ENCODE measurements around the gene ATG16L2. TPM values are rescaled to one million over a fixed set of nuclear protein-coding genes. Genes with fewer than 3 reads are reported as not detected.

Gene ATG16L2
- total and polyA plus RNA-seq, 2 of the 4 experiments (the other 2 are of a cell fraction), result 1.3 to 12.7 TPM

- Histone ChIP-seq H3K4me1 (ENCODE audit: control insufficient read depth, insufficient read depth, low read length) (peaks cover 15% of the 10 kb centered on the region), H3K56ac (ENCODE audit: extremely low read depth, insufficient read depth, low read length) (peak within 1 kb of the TSS; percentile 71), H2AFZ (replicated peaks; ENCODE audit: low read length, poor library complexity) (peak within 1 kb of the TSS; percentile 99), H3K9me1 (ENCODE audit: insufficient read depth, low read length) (peaks cover 17% of the 10 kb centered on the region), H2AK9ac (replicated peaks; ENCODE audit: low read depth, low read length, poor library complexity) (peak within 1 kb of the TSS; percentile 97), H3K9ac (ENCODE audit: low read depth, low read length) (peak within 1 kb of the TSS; percentile 63), H3K27me3 (ENCODE audit: control insufficient read depth, insufficient read depth, low read length) (no peaks in the 10 kb centered on the region), H2BK120ac (ENCODE audit: low read depth, low read length) (peak within 1 kb of the TSS; percentile 96), H4K8ac (ENCODE audit: low read depth in 2 of 2, low read length in 2 of 2) (peak within 1 kb of the TSS; percentile 20 to 97), H3K4me3 (ENCODE audit: insufficient read depth, low read depth, low read length) (peak within 1 kb of the TSS; percentile 68), H3K23ac (ENCODE audit: low read depth, low read length) (peak within 1 kb of the TSS; percentile 92), H4K20me1 (ENCODE audit: insufficient read depth, low read length) (peaks cover 6% of the 10 kb centered on the region; the same call in 1 of the 2 replicates), H3K9me3 (ENCODE audit: control insufficient read depth, insufficient read depth, low read length) (no peaks in the 10 kb centered on the region), H3K36me3 (ENCODE audit: control insufficient read depth, insufficient read depth, low read length) (no peaks in the 10 kb centered on the region), H3K18ac (ENCODE audit: low read depth, low read length) (peak within 1 kb of the TSS; percentile 72), H2BK5ac (ENCODE audit: low read depth, low read length, poor library complexity, severe bottlenecking) (peak within 1 kb of the TSS; percentile 86), H4K5ac (ENCODE audit: low read depth, low read length) (peak within 1 kb of the TSS; percentile 84), H3K79me1 (ENCODE audit: low read depth in 1 of 2, low read length in 2 of 2) (peaks cover 0 to 12% of the 10 kb centered on the region in 2 experiments; a peak in 1 of 4 replicates), H2BK15ac (ENCODE audit: low read depth, low read length) (peak within 1 kb of the TSS; percentile 86; the same call in 2 of the 3 replicates), H2AK5ac (ENCODE audit: low read depth, low read length) (peak within 1 kb of the TSS; percentile 61; the same call in 1 of the 2 replicates), H4K91ac (ENCODE audit: insufficient read depth, low read depth, low read length) (peak within 1 kb of the TSS; percentile 97), H3K14ac (replicated peaks; ENCODE audit: low read depth, low read length) (peak within 1 kb of the TSS; percentile 96), H3K27ac (ENCODE audit: insufficient read depth, low read length) (peak within 1 kb of the TSS; percentile 82), H3K4ac (ENCODE audit: low read depth, low read length) (peak within 1 kb of the TSS; percentile 96), H3K4me2 (ENCODE audit: low read depth, low read length) (peak within 1 kb of the TSS; percentile 84), H2BK20ac (ENCODE audit: low read depth, low read length) (peak within 1 kb of the TSS; percentile 88)
- 0% methylated on average over 15 of the region's 55 CpGs; no CpG with 5 or more reads in 1 of the 2 experiments for WGBS, 2 experiments (ENCODE audit: extremely low coverage in 2 of 2, insufficient read length in 1 of 2)
- peak; percentile 97 for ATAC-seq (ENCODE audit: low read depth)
- ChIA-PET CTCF (interaction anchor here (0.6 to 2.3 kb wide), 13 partner anchors 18 to 384 kb away, joined by 3 to 15 read pairs (median 3); no protein-coding TSS in a partner anchor), POLR2A (ENCODE audit: unreplicated experiment) (interaction anchor here (0.6 to 0.7 kb wide), 4 partner anchors 18 to 334 kb away, joined by 3 to 14 read pairs (median 4); no protein-coding TSS in a partner anchor)
- peak; percentile 94 for DNase-seq
- in situ Hi-C loops (cut with MboI; ENCODE audit: low sequenced_read_pairs) (loop anchor here (5.0 kb wide), 1 partner anchor 71 kb away; no protein-coding TSS in a partner anchor), dilution Hi-C loops (cut with HindIII; ENCODE audit: low sequenced_read_pairs, unreplicated experiment) (no loop called here), intact Hi-C loops (cut with micrococcal nuclease) (loop anchor here (1.0 kb wide), 1 partner anchor 68 kb away; no protein-coding TSS in a partner anchor)
- no TSS peak for BruUV-seq (replicated peaks)
- TF ChIP-seq FOS (IDR thresholded peaks at IDR 0.05; ENCODE audit: low read depth, low read length) (peak; percentile 60; the same call in 1 of the 2 replicates), RCOR1 (IDR thresholded peaks at IDR 0.05; ENCODE audit: insufficient replicate concordance, low read length) (no peak), POLR2A (IDR thresholded peaks at IDR 0.05; ENCODE audit: low read depth, low read length) (no peak; the same call in 1 of the 2 replicates), MAFK (IDR thresholded peaks at IDR 0.05; ENCODE audit: low read depth, low read length) (no peak), CEBPB (IDR thresholded peaks at IDR 0.05; ENCODE audit: low read depth, low read length) (no peak), BHLHE40 (IDR thresholded peaks at IDR 0.05; ENCODE audit: low read depth, low read length) (peak; percentile 91), CHD1 (IDR thresholded peaks at IDR 0.05; ENCODE audit: low read depth, low read length) (no peak), MAZ (IDR thresholded peaks at IDR 0.05; ENCODE audit: borderline replicate concordance, low read depth, low read length) (peak; percentile 71; the same call in 1 of the 2 replicates), NFE2L2 (IDR thresholded peaks at IDR 0.05; ENCODE audit: low read depth, low read length) (0 out of 2 replicates have a peak, but pooled peaks have one; percentile 22)
- TF ChIP-seq, protein P1, sequence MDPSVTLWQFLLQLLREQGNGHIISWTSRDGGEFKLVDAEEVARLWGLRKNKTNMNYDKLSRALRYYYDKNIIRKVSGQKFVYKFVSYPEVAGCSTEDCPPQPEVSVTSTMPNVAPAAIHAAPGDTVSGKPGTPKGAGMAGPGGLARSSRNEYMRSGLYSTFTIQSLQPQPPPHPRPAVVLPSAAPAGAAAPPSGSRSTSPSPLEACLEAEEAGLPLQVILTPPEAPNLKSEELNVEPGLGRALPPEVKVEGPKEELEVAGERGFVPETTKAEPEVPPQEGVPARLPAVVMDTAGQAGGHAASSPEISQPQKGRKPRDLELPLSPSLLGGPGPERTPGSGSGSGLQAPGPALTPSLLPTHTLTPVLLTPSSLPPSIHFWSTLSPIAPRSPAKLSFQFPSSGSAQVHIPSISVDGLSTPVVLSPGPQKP (IDR thresholded peaks at IDR 0.05; ENCODE audit: borderline replicate concordance, low read depth, low read length), result no peak
- TF ChIP-seq, protein P2, sequence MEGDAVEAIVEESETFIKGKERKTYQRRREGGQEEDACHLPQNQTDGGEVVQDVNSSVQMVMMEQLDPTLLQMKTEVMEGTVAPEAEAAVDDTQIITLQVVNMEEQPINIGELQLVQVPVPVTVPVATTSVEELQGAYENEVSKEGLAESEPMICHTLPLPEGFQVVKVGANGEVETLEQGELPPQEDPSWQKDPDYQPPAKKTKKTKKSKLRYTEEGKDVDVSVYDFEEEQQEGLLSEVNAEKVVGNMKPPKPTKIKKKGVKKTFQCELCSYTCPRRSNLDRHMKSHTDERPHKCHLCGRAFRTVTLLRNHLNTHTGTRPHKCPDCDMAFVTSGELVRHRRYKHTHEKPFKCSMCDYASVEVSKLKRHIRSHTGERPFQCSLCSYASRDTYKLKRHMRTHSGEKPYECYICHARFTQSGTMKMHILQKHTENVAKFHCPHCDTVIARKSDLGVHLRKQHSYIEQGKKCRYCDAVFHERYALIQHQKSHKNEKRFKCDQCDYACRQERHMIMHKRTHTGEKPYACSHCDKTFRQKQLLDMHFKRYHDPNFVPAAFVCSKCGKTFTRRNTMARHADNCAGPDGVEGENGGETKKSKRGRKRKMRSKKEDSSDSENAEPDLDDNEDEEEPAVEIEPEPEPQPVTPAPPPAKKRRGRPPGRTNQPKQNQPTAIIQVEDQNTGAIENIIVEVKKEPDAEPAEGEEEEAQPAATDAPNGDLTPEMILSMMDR (conservative IDR thresholded peaks at IDR 0.05; ENCODE audit: low read depth, low read length), result peak; percentile 88
- TF ChIP-seq, protein P3, sequence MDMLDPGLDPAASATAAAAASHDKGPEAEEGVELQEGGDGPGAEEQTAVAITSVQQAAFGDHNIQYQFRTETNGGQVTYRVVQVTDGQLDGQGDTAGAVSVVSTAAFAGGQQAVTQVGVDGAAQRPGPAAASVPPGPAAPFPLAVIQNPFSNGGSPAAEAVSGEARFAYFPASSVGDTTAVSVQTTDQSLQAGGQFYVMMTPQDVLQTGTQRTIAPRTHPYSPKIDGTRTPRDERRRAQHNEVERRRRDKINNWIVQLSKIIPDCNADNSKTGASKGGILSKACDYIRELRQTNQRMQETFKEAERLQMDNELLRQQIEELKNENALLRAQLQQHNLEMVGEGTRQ (IDR thresholded peaks at IDR 0.05; ENCODE audit: low read depth, low read length), result peak; percentile 90
These were observed 20.5 kb upstream of the ATG16L2 start, which contains the start of gene STARD10 for GRCh38 chr11:72793425-72794367. TSS of gene STARD10 (minus strand) at chr11:72794047. CDS start at chr11:72781181, 12,866 bp downstream.

Measured in IMR-90 (cell line).